Stimulated activated CD8-positive, alpha-beta memory T cell treated with anti-CD3 and anti-CD28 coated beads, Interleukin-12 subunit alpha, Interleukin-12 subunit beta, amount 100 ng/mL, for 4 hours (primary cell): ENCODE data around the gene HOXD4.

Experiments used
- DNase-seq: peaks from one replicate; pipeline ENCODE4 v3.0.0-alpha.2; 2020; ENCODE audit warnings: low read depth

HOXD4 gene

DNA sequence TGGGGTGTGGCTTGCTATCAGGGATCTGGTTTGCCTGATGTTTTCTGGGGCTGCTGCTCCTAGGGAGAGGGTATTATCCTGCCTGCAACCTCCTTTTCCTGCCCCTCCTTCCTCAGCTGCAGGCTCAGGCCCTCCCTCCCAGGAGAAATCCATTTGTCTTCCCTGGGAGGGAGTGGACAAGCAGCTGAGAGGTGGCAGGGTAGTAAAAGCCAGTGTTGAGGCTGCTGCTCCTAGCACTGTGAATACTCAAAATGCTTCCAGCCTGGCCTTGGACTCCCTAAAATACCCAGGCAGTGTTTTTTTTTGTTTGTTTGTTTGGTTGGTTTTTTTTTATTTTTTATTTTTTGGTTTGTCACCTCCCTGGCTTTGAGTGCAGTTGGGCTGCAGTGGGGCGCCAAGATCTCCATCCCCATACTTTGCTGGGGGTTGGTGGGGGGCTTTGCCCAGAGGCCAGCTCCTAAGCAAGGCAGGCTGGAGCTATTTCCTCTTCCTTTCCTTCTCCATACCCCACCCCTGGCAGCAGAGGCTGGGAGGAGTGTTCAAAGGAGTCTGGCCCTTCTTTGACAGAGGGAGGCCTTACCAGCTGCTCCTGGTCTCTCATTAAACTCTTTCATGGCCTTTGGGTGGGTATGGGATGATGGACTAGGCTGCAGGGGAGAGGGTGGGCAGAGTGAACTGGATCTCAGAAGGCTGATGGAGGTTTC lies 19.4 kb downstream of the HOXD4 start:
- no peak for DNase-seq

DNA sequence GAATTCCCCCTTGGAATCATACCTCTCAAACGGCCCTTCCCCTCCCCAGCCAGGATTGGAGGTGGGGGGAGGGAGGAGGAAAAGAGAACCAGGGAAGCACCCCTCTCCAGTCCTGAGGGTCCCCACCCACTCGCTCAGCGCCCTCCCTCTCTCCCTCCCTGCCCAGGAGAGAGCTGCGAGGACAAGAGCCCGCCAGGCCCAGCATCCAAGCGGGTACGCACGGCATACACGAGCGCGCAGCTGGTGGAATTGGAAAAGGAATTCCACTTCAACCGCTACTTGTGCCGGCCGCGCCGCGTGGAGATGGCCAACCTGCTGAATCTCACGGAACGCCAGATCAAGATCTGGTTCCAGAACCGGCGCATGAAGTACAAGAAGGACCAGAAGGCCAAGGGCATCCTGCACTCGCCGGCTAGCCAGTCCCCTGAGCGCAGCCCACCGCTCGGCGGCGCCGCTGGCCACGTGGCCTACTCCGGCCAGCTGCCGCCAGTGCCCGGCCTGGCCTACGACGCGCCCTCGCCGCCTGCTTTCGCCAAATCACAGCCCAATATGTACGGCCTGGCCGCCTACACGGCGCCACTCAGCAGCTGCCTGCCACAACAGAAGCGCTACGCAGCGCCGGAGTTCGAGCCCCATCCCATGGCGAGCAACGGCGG lies 20.1 kb downstream of the HOXD4 start:
- no peak for DNase-seq

DNA sequence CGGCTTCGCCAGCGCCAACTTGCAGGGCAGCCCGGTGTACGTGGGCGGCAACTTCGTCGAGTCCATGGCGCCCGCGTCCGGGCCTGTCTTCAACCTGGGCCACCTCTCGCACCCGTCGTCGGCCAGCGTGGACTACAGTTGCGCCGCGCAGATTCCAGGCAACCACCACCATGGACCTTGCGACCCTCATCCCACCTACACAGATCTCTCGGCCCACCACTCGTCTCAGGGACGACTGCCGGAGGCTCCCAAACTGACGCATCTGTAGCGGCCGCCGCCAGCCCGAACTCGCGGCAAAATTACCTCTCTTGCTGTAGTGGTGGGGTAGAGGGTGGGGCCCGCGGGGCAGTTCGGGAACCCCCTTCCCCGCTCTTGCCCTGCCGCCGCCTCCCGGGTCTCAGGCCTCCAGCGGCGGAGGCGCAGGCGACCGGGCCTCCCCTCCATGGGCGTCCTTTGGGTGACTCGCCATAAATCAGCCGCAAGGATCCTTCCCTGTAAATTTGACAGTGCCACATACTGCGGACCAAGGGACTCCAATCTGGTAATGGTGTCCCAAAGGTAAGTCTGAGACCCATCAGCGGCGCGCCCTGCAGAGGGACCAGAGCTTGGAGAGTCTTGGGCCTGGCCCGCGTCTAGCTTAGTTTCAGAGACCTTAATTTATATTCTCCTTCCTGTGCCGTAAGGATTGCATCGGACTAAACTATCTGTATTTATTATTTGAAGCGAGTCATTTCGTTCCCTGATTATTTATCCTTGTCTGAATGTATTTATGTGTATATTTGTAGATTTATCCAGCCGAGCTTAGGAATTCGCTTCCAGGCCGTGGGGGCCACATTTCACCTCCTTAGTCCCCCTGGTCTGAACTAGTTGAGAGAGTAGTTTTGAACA lies 20.9 kb downstream of the HOXD4 start:
- no peak for DNase-seq

DNA sequence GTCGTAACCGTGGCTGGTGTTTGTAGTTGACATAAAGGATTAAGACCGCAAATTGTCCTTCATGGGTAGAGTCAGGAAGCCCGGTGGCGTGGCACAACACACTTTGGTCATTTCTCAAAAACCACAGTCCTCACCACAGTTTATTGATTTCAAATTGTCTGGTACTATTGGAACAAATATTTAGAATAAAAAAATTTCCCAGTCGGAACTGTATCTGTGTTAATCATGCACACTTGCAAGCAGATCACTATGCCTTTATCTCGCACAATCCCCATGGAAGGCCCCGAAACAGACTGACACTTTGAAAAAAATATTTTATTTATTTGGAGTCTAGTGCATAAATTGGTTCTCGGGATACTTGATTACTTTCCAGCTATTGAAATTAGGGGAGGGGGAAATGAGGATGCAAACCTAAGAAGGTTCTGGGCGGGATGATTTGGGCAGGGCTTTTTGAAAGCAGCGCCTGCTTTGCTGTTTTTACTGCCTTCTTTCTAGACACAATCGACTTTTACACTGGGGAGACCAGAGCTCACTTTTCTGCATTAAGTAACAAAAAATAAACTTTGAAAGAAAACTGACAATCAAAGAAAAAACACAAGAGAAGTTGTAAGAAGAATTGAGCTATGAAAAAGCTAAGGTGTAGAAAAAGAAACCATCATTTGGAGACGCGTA lies 21.7 kb downstream of the HOXD4 start:
- DNase-seq, result no peak

GRCh38 chr2:176173567-176174381 lies 22.4 kb downstream of the HOXD4 start:
- no peak for DNase-seq

DNA sequence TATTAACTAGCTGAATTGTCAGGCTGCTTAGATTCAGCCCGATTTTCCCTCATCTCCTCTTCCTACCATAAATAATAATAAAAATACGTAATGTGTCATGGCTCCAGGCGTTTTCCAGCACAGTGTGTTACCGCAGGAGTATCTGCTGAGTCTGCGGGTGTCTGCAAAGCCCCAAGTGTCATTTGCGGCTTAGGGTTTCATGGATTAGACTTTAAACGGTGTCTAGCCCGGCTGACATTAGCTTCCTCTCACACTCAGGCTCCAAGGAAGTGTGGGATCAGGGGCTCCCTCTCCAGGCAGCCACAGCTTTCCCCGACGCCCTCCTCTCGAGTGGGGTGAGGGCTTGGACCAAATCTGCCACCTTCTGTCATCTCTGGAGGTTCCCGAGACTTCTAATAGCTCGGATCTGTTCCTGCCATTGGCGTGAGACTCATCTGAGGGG lies 23.1 kb downstream of the HOXD4 start:
- DNase-seq, result no peak

DNA sequence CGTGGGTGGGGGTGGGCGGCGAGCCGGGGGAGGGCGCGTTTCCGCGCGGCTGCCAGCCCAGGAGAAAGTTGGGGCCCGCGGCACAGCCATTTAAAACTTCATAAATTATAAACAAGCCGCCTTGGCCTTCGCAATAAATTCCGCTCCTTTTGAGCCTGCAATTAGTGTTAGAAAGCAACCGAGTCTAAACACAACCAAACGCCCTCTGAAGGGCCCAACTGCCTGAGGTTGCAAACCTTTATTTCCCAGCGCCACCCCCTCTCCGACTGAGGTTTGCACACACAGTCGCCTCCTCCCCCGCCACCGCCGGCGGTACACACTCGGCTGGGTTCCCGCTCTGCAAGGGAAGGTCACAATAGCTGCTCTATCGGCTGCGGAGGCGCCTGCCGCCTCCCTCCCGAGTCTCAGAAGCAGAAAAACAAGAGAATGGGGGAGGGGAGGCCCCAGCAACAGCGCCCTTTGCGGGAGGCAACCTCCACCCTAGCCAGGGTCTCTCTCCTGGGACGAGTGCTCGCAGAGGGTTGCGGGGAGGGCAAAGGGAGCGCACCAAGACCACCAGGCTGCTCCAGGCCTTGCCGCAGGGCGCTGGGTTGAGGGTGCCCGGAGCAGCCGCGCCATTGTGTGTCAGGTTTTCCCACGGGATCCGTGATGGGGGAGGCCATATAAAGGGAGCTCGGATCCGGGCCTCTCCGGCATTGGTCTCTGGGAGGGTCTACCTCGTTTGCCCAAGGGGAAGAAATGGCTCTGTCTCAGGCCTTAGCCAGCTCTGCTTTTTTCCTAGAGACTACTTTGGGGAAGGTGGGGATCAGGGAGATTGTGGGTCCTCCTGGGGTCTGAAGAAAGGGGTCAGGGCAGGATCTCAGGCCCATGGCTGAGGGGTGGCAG lies 23.7 kb downstream of the HOXD4 start:
- no peak for DNase-seq

DNA sequence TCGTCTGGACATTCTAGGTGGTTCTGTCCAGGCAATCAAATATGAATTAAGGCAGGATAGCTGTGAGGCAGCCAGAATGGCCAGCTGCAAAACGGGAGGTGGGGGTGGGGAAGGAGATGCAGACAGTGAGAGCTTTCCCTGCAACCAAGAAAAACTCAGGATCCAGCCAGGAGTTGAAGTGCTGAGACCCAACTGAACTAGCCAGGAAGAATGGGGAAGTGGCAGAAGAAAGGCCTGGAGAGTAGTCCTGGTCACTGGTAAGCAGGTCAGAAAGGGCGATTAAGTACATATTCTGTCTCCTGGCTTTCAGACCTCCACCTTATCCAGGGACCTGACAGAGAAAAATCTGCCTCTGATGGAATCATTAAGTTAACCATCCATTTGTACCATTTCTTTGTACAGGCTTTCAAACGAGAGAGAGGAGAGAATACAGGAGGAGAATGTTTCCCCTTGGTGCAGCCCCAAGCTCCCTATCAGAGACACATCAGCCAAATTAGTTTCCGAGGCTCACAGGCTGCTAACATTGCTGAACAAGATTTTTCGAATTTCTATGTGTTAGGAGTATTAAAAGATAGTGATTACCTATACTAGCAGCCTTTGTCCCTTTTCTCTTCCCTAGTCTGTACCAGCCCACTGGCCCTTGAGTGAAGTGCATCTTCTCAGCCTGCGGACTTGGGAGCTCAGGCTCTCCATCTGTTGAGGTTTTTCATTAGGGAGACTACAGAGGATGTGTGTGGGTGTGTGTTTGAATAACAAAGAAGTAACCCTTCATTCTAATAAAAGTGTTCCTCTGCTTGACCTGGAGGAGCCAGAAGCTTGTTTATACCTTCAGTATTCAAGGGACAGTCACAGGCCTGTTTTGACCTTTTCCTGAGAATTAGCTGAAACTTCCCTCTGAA lies 24.6 kb downstream of the HOXD4 start:
- no peak for DNase-seq

- DNase-seq, result no peak
Measured at GRCh38 chr2:176177580-176178037, 26.3 kb downstream of the HOXD4 start.

GRCh38 chr2:176178038-176178756 lies 26.8 kb downstream of the HOXD4 start:
- no peak for DNase-seq

GRCh38 chr2:176178757-176179295 lies 27.5 kb downstream of the HOXD4 start:
- DNase-seq, result no peak

DNA sequence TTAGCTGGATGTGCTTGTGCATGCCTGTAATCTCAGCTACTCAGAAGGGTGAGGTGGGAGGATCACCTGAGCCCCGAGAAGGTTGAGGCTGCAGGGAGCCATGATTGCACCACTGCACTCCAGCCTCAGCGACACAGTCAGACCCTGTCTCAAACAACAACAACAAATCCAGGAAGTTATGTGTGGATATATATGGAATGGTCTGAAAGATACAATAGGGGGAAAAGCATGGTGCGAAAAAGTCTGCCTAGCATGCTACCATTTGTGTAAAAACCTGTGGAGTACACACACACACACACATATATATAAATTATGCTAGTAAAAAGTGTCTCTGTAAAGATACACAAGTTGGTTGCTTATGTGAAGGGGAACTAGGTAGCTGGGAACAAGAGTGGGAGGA lies 30.2 kb downstream of the HOXD4 start:
- no peak for DNase-seq

- DNase-seq, result no peak
Measured at GRCh38 chr2:176182671-176183070, 31.3 kb downstream of the HOXD4 start.

- no peak for DNase-seq
Measured at GRCh38 chr2:176184749-176185148, 33.4 kb downstream of the HOXD4 start.

DNA sequence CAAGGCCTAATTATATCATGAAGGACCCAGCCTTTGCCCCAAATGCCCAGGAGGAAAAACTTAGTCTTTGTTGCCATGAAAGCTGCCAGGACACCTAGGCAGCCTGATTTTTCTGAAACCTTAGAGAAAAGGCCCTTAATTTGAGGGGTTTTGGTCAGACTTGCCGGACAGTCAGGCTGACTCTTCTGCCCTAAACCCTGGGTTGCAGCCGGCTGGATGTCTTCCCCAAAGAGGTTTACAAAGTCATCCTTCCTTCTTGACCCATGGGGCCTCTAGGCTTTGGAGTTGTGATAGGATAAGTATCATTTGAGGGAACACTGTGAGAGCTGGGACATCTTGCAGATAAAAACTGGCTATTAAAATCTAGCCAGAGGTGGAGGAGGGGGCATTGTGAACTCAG lies 34.7 kb downstream of the HOXD4 start:
- DNase-seq, result no peak

DNA sequence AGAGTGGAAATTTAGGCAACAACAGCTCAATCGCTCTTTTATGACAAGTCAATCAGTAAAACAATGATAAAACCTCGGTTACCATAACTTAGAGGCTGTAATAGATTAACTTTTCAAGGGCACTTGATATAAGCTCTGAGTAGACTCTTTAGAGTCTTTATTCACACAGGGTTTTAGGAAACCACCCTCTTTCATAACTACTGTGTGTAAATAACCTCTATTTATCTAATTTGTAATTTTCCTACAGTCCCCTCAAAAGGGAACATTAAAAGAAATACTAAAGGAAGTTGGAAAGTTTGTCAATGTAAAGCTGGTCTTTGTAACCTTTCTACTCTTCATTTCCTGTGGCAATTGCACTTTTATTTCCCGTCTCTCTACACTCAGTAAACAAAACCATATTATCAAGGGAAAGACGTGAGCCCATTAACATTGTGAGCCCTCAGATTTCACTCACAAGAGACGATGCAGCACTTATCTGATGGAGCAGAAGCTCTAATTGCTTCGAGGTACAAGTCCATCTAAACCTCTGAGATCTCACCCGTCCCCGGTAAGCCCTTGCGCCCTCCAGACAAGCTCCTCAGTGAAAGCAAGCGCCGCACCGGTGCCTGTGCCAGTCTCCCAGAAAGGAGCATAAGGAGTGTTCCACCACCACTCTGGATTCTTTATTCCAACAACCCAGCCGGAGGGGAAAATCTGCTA lies 36.0 kb downstream of the HOXD4 start:
- no peak for DNase-seq

- no peak for DNase-seq
Measured at GRCh38 chr2:176187899-176188773, 36.8 kb downstream of the HOXD4 start, which contains the start of gene HOXD1. TSS of gene HOXD1 (plus strand) at chr2:176188668. CDS start at chr2:176188802, 134 bp downstream.
